Hematopoietic multipotent progenitor cell treated with erythropoietin and hydrocortisone succinate and interleukin-3 and kit ligand, for 4 days (in vitro differentiated cells): Measurements from ENCODE around the gene ERG.
A peak's percentile ranks its signal among the peaks of the same experiment; 100 is the strongest.

Source experiments
- DNase-seq: peaks from one replicate; pipeline ENCODE4 v3.0.0-alpha.2; 2015

The ERG gene

DNA sequence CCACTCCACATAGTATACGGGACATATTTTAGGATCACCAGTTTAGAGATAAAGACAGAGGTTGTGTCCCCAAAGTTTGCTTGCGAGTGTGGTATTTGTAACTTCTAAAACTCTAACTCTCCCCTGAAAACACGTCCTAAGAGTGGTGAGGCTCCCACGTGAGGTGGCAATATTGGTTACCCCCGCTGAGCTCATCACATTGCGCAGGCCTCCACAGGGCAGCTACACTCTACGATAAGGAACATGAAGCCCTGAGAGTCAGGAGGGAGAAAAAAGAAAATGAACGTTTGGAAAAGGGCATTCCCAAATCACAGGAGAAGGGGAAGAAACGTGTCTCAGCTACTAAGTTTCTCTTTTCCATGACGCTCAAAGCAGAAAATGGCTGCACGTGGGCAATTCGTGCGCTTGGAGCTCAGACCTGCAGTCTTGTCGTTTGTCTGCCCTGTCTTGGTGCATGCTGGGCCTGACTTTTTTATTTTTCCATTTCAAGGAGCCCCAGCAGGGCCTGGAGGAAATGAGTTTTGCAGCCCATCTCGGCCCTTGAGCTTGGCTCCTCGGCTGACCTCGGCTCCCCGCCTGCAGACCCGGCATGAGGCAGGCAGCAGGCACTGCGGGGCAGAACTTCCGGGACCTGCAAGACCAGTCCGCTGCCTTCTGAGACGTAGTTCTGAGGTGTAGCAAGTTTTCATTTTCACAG, 25.7 kb downstream of the ERG start:
- peak; percentile 60 for DNase-seq

DNA sequence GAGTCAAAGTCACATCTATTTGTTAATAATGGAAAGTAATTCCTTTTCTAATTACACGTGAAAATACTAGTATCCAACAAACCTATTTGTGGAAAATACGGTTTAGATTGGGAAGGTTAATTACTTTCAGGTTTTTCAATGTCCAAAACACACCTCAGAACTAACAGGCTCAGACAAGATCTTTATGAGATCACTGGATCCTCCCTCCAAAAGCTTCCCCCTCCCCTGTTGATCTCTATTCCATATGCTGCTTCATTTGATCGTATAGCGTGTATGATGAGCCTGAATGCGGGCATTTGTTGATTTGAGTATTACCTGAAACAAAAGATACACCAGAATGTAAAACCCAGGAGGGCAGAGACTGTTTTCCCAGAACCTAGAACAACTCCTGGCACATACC, 26.5 kb downstream of the ERG start:
- DNase-seq = no peak

DNA sequence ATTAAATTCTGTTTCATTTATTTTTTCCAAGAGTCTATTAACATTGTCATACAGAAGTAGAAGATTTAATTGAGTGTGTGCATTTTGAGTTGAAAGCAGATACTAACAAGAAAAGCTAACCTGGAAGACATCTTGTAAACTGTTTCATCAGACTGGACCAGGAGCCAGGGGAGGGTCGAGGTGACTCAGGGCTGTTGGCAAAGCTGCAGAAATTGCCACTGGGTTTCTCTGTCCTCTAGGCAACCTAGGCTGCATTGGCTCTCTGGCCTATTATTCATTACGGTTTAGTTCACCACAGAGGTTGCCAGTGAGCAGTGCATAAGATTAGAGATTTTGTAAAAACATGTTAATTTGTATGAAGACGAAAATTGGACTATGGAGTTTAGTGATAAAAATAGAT, 27.5 kb downstream of the ERG start:
- DNase-seq = peak; percentile 64

DNA sequence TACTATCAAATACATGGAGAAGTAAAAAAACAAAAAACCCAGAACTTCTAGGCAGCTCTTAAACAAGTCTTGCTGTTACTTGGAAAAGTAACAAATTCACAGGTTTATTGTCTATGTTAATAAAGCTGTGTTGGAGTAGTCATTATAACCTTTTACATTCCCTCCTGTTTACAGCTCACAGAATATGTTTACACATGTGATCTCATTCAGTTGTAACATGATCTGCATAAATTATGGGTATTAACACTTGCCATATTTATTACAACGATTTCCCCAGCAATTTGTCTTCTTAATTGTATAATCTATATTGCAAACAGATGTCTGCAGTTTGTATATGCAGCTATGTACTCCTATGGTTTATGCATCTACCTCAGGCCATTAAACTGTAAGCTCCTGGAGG, 28.6 kb downstream of the ERG start:
- DNase-seq = no peak

DNA sequence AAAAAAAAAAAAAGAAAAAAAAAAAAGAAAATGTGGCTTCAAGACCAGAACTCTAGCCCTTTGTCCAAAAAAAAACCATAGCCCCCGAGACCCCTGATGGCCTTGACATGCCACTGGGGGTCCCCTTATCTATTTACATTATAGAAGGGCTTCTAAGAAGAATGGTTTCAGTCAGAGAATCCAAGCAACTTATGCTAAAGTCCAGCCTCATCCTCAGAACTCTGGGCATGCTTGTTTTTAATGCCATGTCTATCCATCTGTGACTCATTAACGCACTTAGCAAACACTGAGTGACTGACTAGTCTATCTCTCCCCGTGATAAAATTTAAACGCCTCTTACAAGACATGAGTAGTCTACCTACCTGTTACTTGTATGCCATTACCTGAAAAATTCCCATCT, 29.3 kb downstream of the ERG start:
- no peak for DNase-seq

DNA sequence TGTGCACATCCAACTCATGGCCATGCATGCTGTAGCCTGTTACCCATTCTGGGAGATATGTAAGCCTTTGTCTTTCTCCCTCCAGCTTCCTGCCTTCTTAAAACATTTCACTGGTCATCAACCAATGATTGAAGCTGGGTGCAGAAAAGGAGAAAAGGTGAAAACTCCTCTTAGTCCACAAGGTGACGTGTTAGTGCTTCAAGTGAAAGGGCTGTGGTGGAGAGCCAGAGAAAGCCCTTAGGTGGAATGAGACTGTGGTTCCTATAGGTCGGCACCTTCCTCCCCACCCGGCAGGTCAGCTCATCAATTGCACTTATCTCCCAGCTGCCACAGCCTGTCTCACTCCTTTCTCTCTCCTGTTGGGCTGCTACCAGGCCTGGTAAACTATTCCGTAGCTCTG, 30.4 kb downstream of the ERG start:
- DNase-seq = peak; percentile 56

DNA sequence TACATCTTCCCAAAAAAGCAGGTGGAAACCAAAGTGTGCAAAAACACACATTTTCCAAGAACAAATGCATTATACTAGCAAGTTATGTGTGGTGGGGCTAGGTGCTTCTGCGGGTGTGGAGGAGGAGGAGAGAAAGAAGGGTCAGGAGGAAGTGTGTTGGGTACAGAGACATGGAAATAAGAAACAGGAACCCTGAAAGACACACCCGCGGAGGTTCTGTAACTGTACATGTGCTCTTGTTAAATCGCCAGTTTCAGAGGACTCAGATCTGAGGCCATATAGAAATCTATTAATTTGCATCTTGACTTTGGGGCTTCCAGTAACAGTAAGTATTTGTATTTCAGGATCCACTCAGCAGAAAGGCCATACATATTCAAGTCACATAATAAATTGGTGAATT, 30.9 kb downstream of the ERG start:
- DNase-seq = peak; percentile 82

DNA sequence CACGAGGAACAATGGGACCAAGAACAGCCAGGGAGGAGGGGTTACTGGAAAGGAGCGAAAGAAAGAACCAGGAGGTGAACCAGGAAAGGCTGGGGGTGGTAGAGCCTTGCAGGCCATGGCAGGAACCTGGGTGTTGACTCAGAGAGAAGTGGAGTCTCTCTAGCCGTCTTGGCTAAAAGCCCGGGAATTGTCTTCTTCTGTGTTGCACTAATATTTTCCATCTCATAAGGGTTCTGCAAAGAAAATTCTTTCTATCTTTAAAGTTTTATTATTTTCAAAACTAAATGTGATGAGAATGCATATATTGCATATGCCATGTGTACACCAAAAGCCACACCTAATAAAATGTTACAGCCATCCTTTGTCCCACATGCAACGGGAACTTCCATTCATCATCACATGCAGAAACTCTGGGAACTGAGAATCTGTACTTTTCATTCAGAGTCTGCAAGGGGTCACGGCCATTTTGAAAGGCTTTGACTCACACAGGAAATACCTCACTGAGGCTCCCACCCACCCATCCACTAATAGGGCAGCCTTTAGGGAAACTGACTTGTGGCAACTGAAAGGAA, 38.0 kb downstream of the ERG start:
- DNase-seq = no peak

DNA sequence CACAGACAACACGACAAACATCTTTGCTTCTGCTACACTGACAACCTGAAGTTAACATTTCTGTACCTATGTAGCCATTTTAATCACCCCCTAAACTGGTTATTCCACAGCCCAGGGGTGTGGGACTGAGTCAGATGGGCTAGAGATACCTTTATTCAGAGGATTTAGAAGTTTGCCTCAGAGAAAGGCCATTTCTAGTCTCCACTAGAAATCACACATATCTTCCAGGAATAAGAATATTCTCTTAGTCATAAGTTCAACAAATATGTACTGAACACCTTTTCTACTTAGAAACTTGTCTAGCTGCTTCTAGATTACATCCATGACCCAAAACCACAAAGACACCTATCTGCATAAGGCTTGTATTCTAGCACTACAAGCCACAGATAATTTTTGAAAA, 38.8 kb downstream of the ERG start:
- no peak for DNase-seq

DNA sequence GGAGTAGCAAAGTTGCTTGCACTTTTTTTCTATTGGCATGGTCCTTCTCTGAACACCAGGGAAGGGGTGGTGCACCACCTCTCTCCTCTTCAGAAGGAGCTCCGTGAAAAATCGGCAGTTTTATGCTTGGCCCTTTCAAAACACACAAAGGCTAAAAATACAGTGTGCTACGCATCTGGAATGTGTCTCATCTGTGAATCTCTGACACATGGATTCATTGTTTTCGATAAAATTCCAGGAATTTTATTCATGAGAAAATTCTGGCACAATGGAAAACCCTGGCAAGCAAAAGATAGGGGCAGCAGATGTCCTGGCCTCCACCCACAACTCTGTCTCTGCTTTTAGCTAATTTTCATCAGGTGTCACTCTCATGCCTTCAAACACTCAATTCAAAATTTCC, 42.9 kb downstream of the ERG start:
- no peak for DNase-seq

DNA sequence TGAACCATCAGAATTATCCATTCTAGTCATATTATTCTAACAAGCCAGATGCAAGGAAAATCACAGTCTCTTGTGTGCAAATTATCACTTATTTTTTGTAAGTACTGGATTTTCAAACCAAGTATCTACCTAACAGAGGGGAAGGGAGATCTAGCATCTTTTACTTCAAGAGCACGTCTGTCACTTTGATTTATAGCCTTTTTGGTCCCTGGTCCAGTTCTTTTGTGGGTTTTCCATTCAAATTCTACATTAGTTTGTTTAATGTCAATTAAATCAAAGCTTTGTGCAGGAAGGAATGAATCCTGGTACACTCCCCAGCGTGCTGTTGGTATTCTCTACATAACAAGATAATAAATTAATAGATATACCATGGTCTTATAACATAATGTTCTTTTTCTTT, 43.6 kb downstream of the ERG start:
- DNase-seq = no peak

DNA sequence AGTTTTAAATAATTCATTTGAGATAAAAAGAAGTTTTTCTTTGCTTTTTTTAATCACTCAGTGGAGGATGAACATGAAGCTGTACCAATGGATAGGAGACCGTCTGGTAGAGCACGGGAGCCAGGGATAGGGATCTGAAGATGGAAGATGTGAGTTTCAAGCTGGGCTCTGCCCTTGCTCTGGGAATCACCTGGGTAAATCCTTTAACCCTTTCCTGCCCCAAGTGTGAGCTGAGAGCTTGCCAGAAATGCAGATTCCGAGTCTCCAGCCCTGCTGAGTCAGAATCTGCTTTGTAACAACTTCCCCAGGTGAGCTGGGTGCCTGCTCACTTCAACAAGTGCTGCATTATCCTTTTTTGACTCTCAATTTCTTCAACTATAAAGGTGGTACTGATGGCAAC, 44.1 kb downstream of the ERG start:
- DNase-seq = no peak

DNA sequence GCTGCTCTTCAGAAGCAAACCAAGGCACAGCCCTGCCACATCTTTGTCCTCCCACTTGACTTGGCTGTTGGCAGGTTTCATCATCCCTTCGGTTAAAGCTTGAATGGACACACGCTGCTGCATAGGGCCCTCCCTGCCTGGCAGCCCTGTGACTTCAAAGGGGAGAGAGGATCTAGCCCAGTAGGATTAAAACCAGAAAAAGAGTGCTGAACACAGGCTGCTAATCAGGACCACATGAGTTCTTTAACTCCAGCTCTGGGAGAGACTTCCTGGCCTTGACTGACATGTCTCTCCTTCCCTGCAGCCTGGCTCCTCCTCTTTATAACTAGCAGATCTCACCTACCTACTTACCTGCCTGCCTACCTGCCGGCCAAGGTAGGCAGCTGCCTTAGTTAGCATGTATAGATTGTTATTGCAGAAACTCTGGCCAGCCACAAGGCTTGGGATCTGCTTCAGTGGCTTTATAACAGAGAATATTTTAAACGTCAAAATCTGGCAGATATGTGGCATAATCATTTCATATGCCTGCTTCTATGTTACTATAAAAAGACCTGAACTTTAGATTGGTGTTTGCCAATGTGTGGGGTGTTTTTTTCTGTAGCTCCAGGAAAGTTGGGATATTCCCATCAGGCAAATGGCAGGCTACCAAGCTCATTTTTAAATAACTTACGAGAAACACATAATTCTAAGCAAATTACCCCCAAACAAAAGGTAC, 49.4 kb downstream of the ERG start:
- DNase-seq = peak; percentile 66

DNA sequence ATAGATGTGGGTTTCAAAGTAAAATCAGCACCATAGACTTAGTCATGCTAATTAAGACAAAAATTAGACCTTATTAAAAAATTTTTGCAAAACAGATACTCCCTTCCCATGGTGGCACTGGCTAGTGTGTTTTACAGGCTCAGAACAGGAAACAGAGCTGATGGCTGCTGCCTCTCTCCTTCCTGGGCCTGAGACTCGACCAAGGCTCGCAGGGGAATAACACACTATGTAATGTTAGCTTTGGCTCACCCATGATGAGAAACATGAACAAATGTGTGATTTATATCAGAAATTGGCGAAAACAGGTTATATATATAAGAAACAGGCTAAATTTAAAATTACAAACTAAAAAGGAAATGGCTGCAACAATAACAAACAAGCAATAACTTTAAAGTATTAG, 50.7 kb downstream of the ERG start:
- no peak for DNase-seq

DNA sequence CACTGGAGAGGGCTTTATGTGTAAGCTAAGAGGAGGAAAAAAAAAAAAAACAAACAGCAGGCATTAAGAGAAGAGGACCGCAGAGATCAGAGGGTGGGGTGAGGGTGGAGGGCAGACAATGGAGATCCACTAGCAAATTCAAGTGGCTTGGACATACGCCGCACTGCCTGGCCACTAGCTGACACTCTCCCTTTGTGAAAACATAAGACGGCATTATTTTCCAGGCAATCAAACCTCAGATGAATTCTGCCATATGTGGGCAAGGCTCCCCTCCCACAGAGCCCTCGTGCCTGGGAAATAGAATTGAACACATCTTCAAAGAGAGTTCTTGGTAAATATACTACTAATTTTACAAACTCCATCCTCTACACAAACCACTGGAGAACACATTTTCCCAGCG, 53.6 kb downstream of the ERG start:
- no peak for DNase-seq

DNA sequence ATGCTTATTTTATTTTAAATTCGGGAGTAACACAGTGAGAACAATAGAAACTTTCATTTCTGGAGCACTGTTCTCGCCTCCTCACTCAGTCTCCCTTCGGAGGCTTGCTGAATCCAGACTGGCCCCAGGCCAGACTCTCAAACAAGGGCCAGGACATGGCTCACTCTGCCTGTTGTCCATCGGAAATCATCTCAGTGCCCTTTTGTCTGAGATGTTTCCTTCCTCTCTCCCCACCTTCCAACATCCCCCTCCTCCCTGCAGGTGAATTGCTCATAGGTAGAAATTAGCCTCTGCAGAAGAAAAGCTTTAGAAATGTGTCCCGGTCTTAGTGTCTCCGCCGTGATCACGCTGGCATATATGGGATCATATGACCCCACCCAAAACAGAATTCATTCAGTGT, 55.2 kb downstream of the ERG start:
- DNase-seq = no peak

DNA sequence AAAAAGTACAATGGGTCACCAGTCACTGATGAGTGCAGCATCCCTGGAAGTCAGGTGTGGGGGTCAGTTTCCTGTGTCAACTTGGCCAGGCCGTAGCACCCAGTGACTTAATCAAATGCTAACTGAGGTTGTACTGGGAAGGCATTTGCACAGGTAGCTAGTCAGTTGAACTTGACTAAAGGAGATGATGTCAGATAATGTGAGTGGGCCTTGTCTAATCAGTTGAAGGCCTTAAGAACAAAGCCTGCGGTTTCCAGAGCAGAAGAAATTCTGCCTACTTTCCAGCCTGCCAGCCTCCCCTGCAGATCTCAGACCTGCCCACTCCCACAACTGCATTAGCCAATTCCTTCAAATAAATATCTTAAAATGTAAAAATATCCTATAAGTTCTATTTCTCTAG, 57.1 kb downstream of the ERG start:
- no peak for DNase-seq

DNA sequence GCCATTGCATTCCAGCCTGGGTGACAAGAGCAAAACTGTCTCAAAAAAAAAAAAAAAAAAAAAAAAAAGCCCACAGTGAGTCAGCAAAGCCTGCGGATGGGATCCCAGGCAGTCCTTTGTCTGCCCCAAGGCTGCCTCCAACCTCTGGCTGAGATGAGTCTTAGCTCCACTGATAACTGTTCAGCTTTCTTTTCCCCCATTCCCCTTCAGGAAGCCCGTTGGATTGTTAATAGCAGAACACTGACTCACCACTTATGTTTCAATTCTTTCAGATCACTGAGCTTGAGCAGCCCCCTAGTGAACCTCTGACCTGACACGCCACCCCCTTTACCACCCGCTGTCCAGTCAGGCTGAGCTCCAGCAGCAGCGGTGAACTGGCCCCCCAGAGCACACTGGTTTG, 57.5 kb downstream of the ERG start:
- peak; percentile 85 for DNase-seq

DNA sequence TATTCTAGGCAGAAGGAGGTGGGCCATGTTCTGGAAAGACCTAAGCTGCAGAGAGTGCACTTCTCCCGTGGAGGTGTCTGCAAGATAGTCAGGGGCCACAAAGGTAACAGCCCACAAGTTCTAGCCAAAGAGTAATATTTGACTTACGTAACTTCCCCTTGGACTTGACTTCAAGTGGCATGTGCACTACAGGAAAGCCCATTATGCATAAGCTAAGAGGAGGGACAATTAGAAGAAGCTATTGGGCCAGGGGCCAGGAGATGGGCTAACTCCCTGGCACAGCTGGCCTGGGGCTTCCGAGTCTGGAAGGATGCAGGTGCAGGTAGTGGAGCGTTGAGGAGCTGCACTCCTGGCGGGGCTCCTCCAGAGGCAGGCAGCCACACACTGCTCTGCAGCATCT, 58.3 kb downstream of the ERG start:
- peak; percentile 58 for DNase-seq

DNA sequence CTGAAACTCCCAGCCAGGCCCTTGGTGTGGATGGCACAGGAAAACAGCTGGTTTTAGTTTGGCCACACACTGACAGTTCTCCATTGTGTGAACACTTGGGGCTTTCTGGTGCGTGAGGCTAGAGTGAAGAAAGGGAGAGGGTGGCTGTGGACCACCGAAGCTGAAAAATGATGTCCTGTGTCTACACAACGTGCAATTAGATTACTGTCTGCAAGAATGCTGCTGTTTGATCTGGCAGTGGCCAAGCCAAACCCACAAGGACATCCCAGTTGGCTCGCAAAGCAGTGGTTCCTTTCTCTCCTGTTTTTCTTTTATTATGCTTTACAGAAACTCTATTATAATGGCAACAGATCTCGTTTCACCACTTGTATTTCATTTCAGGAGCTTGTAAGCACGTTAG, 58.9 kb downstream of the ERG start:
- no peak for DNase-seq

DNA sequence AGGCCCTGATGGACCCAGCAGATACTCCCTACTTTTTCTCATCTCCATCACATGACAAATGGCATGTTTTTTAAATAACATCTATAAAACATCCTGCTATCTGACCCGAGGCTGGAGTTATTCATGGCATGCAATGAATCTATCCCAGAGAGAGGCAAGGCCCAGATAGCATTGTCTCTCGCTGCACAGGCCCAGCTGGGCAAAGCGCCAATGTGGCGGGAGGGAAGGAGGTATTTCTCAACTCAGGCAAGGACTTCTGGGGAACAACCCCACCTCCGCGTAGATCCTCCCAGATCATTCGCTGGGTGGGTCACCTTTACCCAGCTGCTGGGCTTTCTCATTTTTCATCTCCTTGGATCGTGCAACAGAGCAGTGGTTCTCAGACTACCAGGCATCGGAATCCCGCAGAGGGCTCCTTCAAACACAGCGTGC, 59.8 kb downstream of the ERG start:
- peak; percentile 81 for DNase-seq

DNA sequence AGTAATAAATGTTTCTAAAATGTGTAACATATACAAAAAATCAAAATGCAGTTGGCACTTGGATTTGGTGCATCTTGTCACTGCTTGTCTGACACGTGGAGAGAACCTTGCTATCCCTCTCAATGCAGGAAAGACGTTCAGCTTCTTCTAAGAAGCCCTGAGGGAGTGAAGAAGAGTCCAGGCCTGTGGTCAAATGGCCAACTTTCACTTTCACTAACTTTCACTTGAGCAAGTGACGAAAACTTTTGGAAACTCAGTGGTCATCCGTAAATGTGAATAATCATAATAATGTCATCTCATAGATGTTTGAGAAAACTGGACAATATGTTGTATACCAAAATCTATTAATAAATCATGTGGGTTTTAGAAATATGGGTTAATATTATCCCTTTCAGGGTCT, 61.9 kb downstream of the ERG start:
- no peak for DNase-seq

DNA sequence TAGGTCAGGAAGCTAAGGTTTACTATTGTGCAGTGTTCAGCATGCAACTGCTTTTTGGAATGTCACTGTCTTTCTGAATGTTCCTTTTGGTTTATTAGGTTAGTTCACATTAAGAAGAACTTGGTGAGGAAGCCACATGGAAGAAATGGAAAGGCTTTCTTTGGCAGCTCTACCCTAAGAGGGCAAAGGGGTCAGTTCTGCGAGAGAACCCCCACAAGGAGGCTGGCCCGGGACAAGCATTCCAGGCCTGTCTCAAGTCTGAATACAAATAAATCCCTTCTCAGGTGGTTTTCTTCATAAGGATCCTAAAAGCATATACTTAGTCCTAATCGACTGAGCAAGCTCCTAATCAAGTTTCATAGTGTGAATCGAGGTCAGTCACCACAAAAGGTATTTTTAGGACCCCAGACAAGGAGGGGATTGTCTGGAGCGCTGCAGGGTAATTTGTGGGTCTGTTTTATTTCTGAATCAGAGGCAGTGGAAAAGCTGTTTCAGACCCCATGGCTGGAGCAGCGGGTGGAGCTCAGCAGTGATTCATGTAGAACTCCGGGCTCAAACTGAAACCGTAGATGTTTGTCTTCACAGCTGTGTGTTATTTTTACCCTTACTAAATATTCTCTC, 63.3 kb downstream of the ERG start:
- DNase-seq = no peak

DNA sequence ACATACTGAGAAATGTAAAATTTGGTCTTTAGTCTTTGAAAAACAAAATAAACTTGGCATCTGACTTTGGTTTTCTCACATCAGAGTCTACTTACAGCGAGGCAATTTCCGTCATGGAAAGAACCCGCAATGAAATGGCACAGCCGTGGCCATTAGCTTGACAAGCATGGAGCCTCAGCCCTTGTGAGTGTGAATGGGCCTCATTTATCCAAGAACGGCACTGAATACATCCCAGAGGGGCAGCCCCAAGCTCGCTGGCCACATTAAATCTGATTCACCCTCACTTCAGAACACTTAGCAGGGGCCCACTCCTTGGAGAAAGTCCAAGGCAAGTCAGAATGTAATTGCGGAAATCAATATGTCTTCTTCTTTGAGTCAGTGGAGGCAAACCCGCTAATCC, 64.8 kb downstream of the ERG start:
- no peak for DNase-seq
